Esophagus squamous epithelium (tissue), 5 donors: ENCODE measurements around the gene BNIP1. TPM values are rescaled to one million over a fixed set of nuclear protein-coding genes. Genes with fewer than 3 reads are reported as not detected.
"Not testable (repeated sequence)": the region's sequence is repeated elsewhere in the genome, so short reads cannot be mapped to it uniquely, and the experiment has no call there.

ENCODE experiments used
- DNase-seq: peaks from one replicate; lab custom pipeline; 2025; lab: John Stamatoyannopoulos, UW
- H3K27ac ChIP-seq, 4 donors: fragments of 200-600 bp; sonication (generic); one replicate each; pipeline ENCODE4 v1.5.1; 2016 to 2019; ENCODE audit warnings: mild to moderate bottlenecking in 1 of 4
- H3K27me3 ChIP-seq, 4 donors: fragments of 200-600 bp; sonication (generic); 1 replicate in 3 of 4; 2 replicates in 1 of 4; pipeline versions ENCODE4 v1.5.1 to v1.6.0; 2017 to 2021; ENCODE audit warnings: antibody characterized with exemption in 1 of 4
- H3K36me3 ChIP-seq, 3 donors: fragments of 200-600 bp; sonication (generic); one replicate each; pipeline ENCODE4 v1.5.1; 2016 to 2019
- H3K4me1 ChIP-seq, 3 donors: fragments of 200-600 bp; sonication (generic); one replicate each; pipeline ENCODE4 v1.5.1; 2017 to 2019
- H3K4me3 ChIP-seq, 4 donors: fragments of 200-600 bp; sonication (generic); 1 replicate in 3 of 4; 2 replicates in 1 of 4; pipeline ENCODE4 v1.5.1; 2016 to 2019; ENCODE audit warnings: mild to moderate bottlenecking in 2 of 4, moderate library complexity in 1 of 4
- H3K9me3 ChIP-seq, 3 donors: fragments of 200-600 bp; sonication (generic); one replicate each; pipeline ENCODE4 v1.5.1; 2016 to 2019
- POLR2A ChIP-seq, 4 donors: fragments of 450-650 bp; IDR thresholded peaks; one replicate each; pipeline ENCODE4 v1.6.1; 2017; ENCODE audit warnings: antibody characterized with exemption in 4 of 4, mild to moderate bottlenecking in 4 of 4, moderate library complexity in 3 of 4
- WGBS, 2 donors: methylation state at CpG; one replicate each; pipeline ENCODE4 v1.1.5; 2018; 5-methylcytosine and 5-hydroxymethylcytosine counted together
- intact Hi-C: fragments of 100-400 bp; cut with DNase I; formaldehyde crosslinking; loops from one replicate; pipeline ENCODE4 v1.15.0; 2022
- total RNA-seq, 4 donors: library from RNA; depleted of rRNA; stranded (reverse); fragments of >200 nt; gene quantifications; one replicate each; pipeline ENCODE4 v1.1.0, GENCODE V29; 2016
- TF ChIP-seq, protein P1 (sequence below), 6 experiments: fragments of 450-650 bp in 4 of 6; fragments of 200-600 bp in 2 of 6; sonication (generic) in 2 of 6; IDR thresholded peaks; one replicate each; pipeline ENCODE4 v1.5.1; 2016 to 2019; ENCODE audit warnings: antibody characterized with exemption in 6 of 6, mild to moderate bottlenecking in 4 of 6, moderate library complexity in 4 of 6
- donor health status: DM: yes; HTN: yes; CAD: no.

BNIP1 gene
- total RNA-seq, 4 donors from 2014 or later, result 5.2 to 12.4 (median 11.2) TPM

DNA sequence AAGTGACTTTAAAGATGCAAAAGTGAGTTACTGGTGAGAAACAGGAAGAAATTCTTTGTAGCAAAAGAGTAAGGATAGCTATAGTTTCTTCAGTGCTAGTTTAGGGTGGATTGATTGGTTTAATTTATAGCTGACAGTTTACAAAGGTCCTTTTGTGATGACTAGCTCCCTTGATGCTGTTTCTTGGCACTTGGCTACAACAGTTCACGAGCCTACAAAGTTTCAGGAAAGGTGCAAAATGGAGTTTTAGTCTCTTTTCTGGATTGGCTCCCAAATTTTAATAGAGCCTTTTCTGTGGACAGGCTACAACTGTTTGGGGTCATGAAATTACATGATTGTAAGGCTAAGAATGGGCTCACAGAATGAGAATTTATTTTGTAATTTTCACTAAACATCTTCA is 40.9 kb upstream of the BNIP1 start:
- WGBS, 2 donors, result 38 to 67% methylated on average over 1 of the region's 1 CpG
- Histone ChIP-seq H3K27me3 (no peaks in the 10 kb centered on the region), H3K36me3 (peaks cover 0 to 17% (median 0%) of the 10 kb centered on the region in 3 donors), H3K27ac (no peak overlapping the region), H3K4me1 (peaks cover 0 to 7% (median 4%) of the 10 kb centered on the region in 3 donors), H3K9me3 (peaks cover 0 to 6% (median 0%) of the 10 kb centered on the region in 3 donors), H3K4me3 (no peak overlapping the region)
- no peak for DNase-seq
- TF ChIP-seq POLR2A (IDR thresholded peaks at IDR 0.05), result no peak
- TF ChIP-seq, protein P1, sequence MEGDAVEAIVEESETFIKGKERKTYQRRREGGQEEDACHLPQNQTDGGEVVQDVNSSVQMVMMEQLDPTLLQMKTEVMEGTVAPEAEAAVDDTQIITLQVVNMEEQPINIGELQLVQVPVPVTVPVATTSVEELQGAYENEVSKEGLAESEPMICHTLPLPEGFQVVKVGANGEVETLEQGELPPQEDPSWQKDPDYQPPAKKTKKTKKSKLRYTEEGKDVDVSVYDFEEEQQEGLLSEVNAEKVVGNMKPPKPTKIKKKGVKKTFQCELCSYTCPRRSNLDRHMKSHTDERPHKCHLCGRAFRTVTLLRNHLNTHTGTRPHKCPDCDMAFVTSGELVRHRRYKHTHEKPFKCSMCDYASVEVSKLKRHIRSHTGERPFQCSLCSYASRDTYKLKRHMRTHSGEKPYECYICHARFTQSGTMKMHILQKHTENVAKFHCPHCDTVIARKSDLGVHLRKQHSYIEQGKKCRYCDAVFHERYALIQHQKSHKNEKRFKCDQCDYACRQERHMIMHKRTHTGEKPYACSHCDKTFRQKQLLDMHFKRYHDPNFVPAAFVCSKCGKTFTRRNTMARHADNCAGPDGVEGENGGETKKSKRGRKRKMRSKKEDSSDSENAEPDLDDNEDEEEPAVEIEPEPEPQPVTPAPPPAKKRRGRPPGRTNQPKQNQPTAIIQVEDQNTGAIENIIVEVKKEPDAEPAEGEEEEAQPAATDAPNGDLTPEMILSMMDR (IDR thresholded peaks at IDR 0.05), result no peak
- intact Hi-C loops, result no loop called here

DNA sequence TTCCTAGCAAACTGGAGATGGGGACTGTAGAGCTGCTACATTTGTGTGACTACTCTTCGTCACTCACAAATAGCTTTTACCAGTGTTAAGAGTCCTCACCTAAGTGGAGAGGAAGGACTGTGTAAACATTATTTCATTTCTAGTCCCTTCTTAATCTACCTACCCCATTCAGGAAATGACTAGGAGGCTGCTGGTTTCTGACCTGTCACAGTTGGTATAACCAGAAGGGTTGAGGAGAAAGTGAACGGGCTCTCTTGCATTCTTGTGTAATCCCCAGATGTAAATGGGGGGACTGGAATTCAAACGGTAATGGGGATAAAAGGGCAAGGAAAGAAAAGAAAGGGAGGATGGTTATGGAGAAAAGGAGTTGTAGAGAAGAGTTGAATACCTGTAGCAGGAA is 35.4 kb upstream of the BNIP1 start:
- no peaks in the 10 kb centered on the region for H3K9me3 ChIP-seq
- peaks cover 5 to 56% (median 13%) of the 10 kb centered on the region in 3 donors for H3K36me3 ChIP-seq
- 66 to 76% methylated on average over 3 of the region's 3 CpGs for WGBS, 2 donors
- intact Hi-C loops, result no loop called here
- TF ChIP-seq, protein P1 (IDR thresholded peaks at IDR 0.05), result no peak
- no peak for TF ChIP-seq POLR2A (IDR thresholded peaks at IDR 0.05)
- no peak for DNase-seq
- no peaks in the 10 kb centered on the region for H3K27me3 ChIP-seq
- no peak overlapping the region for H3K4me3 ChIP-seq
- H3K27ac ChIP-seq, result no peak overlapping the region
- H3K4me1 ChIP-seq, result no peaks in the 10 kb centered on the region

DNA sequence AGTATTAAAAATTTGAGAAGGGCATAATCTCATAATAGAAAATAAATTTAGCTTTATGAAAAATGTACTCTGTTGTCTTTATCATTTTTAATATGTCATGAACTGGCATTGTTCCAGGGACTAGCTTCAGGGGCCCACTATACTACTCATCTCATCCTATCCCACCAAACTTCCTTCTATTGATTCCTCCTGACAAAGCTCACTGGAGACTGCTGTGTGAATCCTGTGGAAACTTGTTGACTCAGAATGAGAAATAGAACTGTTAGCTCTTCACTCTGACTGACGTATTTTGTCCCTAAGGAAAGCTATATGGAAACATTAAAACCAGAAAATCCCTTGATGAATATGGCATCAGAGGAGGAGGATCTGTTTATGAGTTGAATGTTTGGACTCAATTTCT is 29.8 kb upstream of the BNIP1 start:
- H3K9me3 ChIP-seq, result peaks cover 0 to 3% (median 0%) of the 10 kb centered on the region in 3 donors
- WGBS, 2 donors, result 93 to 94% methylated on average over 1 of the region's 1 CpG
- intact Hi-C loops, result no loop called here
- H3K4me1 ChIP-seq, result no peaks in the 10 kb centered on the region
- H3K27me3 ChIP-seq, result no peaks in the 10 kb centered on the region
- TF ChIP-seq, protein P1 (IDR thresholded peaks at IDR 0.05), result no peak
- TF ChIP-seq POLR2A (IDR thresholded peaks at IDR 0.05), result no peak
- peaks cover 5 to 89% (median 13%) of the 10 kb centered on the region in 3 donors for H3K36me3 ChIP-seq
- H3K27ac ChIP-seq, result no peak overlapping the region
- no peak overlapping the region for H3K4me3 ChIP-seq
- DNase-seq, result no peak

DNA sequence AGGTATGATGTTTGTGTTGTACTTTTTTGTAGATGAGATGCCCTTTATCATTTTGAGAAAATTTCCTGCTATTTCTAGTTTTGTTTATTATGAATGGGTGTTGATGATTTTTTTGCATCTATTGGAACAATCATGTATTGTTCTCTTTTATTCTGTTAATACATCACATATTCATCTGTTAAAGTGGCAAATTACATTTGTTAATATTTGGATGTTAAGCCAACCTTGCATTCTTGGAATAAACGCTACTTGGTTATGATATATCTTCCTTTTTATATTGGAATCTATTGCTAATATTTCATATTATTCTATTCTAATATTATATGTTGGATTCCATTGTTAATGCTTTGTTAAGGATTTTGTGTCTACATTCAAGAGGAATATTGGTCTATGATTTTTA is 24.6 kb upstream of the BNIP1 start:
- no peaks in the 10 kb centered on the region for H3K4me1 ChIP-seq
- no peak overlapping the region for H3K4me3 ChIP-seq
- no peak for DNase-seq
- intact Hi-C loops, result no loop called here
- peaks cover 6 to 83% (median 7%) of the 10 kb centered on the region in 3 donors for H3K36me3 ChIP-seq
- no peaks in the 10 kb centered on the region for H3K27me3 ChIP-seq
- TF ChIP-seq POLR2A (IDR thresholded peaks at IDR 0.05), result no peak
- TF ChIP-seq, protein P1 (IDR thresholded peaks at IDR 0.05), result no peak
- H3K9me3 ChIP-seq, result peaks cover 0 to 10% (median 0%) of the 10 kb centered on the region in 3 donors
- 96 to 100% methylated on average over 1 of the region's 1 CpG for WGBS, 2 donors
- no peak overlapping the region for H3K27ac ChIP-seq

DNA sequence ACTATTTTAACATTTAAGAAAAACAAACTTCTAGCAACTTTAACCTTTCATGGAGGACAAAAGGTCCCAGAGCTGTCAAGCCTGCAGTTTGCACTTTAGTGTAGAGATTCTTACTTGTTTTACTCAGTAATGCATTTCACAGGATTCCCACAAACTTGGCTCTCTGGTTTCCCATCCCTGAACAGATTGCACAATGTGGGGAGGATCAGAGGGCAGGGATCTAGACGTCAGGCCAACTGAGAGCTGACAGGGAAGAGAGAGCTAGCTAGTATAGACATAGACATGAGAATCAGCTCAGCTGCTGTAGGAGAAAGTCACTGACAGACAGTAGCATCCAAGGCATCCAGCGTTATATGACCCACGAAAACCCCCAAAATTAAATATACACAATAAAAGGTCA is 20.9 kb upstream of the BNIP1 start:
- WGBS, 2 donors, result 69 to 72% methylated on average over 3 of the region's 3 CpGs
- peaks cover 0 to 10% (median 0%) of the 10 kb centered on the region in 3 donors for H3K9me3 ChIP-seq
- H3K27me3 ChIP-seq, result no peaks in the 10 kb centered on the region
- intact Hi-C loops, result no loop called here
- no peak overlapping the region for H3K4me3 ChIP-seq
- TF ChIP-seq, protein P1 (IDR thresholded peaks at IDR 0.05), result no peak
- no peak for TF ChIP-seq POLR2A (IDR thresholded peaks at IDR 0.05)
- H3K27ac ChIP-seq, result no peak overlapping the region
- H3K36me3 ChIP-seq, result peaks cover 6 to 87% (median 12%) of the 10 kb centered on the region in 3 donors
- H3K4me1 ChIP-seq, result no peaks in the 10 kb centered on the region
- no peak for DNase-seq

DNA sequence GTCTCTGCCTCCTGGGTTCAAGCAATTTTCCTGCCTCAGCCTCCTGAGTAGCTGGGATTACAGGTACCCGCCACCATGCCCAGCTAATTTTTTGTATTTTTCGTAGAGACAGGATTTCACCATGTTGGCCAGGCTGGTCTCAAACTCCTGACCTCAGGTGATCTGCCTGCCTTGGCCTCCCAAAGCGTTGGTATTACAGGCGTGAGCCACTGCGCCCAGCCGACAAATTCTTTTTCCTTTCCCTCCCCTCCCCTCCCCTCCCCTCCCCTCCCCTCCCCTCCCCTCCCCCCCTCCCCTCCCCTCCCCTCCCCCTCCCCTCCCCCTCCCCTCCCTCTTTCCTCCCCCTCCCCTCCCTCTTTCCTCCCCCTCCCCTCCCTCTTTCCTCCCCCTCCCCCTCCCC is 12.2 kb upstream of the BNIP1 start:
- peaks cover 0 to 80% (median 0%) of the 10 kb centered on the region in 3 donors for H3K36me3 ChIP-seq
- H3K27ac ChIP-seq, H3K4me1 ChIP-seq, H3K4me3 ChIP-seq, DNase-seq, H3K9me3 ChIP-seq, H3K27me3 ChIP-seq, intact Hi-C loops: not testable (repeated sequence)
- 90 to 92% methylated on average over 6 of the region's 6 CpGs for WGBS, 2 donors
